ENCODE data around the gene ANKS1A.
"Not testable (repeated sequence)": the region's sequence is repeated elsewhere in the genome, so short reads cannot be mapped to it uniquely, and the experiment has no call there.

Gene ANKS1A

DNA sequence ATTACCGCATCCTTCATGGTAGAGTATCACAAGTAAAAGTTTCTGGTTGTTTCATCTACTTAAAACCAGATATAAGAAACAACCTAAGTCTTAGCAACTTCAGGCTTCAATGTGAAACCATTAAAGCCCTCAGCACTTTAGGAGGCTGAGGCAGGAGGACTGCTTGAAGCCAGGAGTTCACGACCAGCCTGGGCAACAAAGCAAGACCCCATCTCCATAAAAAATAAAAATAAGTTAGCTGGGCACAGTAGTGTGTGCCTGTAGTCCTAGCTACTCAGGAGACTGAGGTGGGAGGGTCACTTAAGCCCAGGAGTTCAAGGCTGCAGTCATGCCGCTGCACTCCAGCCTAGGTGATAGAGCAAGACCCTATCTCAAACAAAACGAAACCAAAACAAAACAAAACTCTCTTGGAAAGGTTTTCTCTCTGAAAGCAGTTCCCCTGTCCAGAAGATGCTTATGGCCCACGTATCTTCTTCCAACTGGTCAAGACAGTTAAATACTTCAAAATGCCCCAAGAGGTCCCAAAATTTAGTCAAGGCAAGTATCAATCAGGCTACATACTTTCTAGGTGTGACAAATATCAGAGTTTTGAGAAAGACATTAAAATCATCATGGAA is 11.1 kb upstream of the ANKS1A start:
- H3K27ac ChIP-seq (ENCODE audit: extremely low read depth, low read depth, low read length), result no peak overlapping the region
- H3K4me1 ChIP-seq (ENCODE audit: control insufficient read depth, insufficient read depth, low read length), result no peaks in the 10 kb centered on the region
- CTCF ChIA-PET, result no interaction called here
- TF ChIP-seq, protein P1, sequence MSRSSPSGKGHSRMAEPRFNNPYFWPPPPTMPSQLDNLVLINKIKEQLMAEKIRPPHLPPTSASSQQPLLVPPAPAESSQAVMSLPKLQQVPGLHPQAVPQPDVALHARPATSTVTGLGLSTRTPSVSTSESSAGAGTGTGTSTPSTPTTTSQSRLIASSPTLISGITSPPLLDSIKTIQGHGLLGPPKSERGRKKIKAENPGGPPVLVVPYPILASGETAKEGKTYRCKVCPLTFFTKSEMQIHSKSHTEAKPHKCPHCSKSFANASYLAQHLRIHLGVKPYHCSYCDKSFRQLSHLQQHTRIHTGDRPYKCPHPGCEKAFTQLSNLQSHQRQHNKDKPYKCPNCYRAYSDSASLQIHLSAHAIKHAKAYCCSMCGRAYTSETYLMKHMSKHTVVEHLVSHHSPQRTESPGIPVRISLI (tag by site-specific recombination; IDR thresholded peaks at IDR 0.05), result no peak
- TF ChIP-seq ZNF121 (tag by site-specific recombination; IDR thresholded peaks at IDR 0.05), result peak; percentile 63; the same call in 1 of the 2 replicates
- POLR2A ChIA-PET, result no interaction called here
- no peak overlapping the region for H3K4me3 ChIP-seq (ENCODE audit: low read depth, low read length)
- H3K36me3 ChIP-seq (ENCODE audit: control insufficient read depth in 2 of 2, insufficient read depth in 1 of 2, low read length in 2 of 2), result peaks cover 63 to 77% of the 10 kb centered on the region in 2 experiments
- no peaks in the 10 kb centered on the region for H3K9me3 ChIP-seq (ENCODE audit: control insufficient read depth, insufficient read depth, low read depth, low read length)

DNA sequence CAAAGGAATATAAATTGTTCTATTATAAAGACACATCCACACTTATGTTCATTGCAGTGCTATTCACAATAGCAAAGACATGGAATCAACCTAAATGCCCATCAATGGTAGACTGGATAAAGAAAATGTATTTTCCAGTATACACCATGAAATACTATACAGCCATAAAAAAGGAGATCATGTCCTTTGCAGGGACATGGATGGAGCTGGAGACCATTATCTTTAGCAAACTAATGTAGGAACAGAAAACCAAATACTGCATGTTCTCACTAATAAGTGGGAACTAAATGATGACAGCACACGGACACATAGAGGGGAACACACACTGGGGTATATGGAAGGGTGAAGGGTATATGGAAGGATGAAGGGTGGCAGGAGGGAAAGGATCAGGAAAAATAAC is 5.0 kb upstream of the ANKS1A start:
- H3K9me3 ChIP-seq (ENCODE audit: control insufficient read depth, insufficient read depth, low read depth, low read length); H3K27ac ChIP-seq (ENCODE audit: extremely low read depth, low read depth, low read length); H3K4me1 ChIP-seq (ENCODE audit: control insufficient read depth, insufficient read depth, low read length); H3K4me3 ChIP-seq (ENCODE audit: low read depth, low read length); POLR2A ChIA-PET: not testable (repeated sequence)
- TF ChIP-seq, protein P2, sequence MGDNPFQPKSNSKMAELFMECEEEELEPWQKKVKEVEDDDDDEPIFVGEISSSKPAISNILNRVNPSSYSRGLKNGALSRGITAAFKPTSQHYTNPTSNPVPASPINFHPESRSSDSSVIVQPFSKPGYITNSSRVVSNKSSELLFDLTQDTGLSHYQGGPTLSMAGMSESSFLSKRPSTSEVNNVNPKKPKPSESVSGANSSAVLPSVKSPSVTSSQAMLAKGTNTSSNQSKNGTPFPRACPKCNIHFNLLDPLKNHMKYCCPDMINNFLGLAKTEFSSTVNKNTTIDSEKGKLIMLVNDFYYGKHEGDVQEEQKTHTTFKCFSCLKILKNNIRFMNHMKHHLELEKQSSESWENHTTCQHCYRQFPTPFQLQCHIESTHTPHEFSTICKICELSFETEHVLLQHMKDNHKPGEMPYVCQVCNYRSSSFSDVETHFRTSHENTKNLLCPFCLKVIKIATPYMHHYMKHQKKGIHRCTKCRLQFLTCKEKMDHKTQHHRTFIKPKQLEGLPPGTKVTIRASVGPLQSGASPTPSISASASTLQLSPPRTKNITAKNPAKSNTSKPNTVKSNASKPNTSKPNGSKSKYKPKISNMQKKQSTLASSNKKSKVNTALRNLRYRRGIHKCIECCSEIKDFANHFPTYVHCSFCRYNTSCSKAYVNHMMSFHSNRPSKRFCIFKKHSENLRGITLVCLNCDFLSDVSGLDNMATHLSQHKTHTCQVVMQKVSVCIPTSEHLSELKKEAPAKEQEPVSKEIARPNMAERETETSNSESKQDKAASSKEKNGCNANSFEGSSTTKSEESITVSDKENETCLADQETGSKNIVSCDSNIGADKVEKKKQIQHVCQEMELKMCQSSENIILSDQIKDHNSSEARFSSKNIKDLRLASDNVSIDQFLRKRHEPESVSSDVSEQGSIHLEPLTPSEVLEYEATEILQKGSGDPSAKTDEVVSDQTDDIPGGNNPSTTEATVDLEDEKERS (tag by site-specific recombination; IDR thresholded peaks at IDR 0.05), result peak; percentile 80; the same call in 1 of the 2 replicates
- TF ChIP-seq ZNF610 (tag by site-specific recombination; IDR thresholded peaks at IDR 0.05; ENCODE audit: borderline replicate concordance) (peak; percentile 55; the same call in 1 of the 2 replicates), ZNF146 (tag by site-specific recombination; IDR thresholded peaks at IDR 0.05) (peak; percentile 100)
- TF ChIP-seq, protein P3, sequence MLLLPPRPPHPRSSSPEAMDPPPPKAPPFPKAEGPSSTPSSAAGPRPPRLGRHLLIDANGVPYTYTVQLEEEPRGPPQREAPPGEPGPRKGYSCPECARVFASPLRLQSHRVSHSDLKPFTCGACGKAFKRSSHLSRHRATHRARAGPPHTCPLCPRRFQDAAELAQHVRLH (tag by site-specific recombination; IDR thresholded peaks at IDR 0.05), result peak; percentile 84
- CTCF ChIA-PET, result interaction anchor here (0.6 to 1.4 kb wide), 2 partner anchors 127 to 341 kb away, joined by 4 to 6 read pairs; no protein-coding TSS in a partner anchor
- peaks cover 31 to 37% of the 10 kb centered on the region in 2 experiments for H3K36me3 ChIP-seq (ENCODE audit: control insufficient read depth in 2 of 2, insufficient read depth in 1 of 2, low read length in 2 of 2)

DNA sequence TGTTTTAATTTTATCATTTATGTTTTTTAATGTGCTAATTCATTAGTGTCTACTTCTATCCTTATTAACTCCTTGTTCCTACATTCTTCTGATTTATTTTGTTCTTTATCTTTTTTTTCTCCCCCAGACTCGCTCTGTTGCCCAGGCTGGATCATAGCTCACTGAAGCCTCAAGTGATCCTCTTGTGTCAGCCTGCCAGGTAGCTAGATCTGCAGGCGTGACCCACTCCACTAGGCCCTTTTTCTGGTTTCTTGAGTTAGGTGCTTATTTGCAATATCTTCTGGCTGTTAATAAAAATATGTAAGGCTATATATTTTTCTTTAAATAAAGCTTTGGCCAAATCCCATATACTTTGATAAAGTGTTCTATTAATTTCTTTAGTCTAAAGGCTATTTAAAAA is 4.1 kb upstream of the ANKS1A start:
- no peak for TF ChIP-seq ZNF311 (tag by site-specific recombination; IDR thresholded peaks at IDR 0.05; ENCODE audit: borderline replicate concordance)
- TF ChIP-seq ZNF157 (tag by site-specific recombination; IDR thresholded peaks at IDR 0.05), result no peak
- TF ChIP-seq KLF7 (tag by site-specific recombination; IDR thresholded peaks at IDR 0.05; ENCODE audit: borderline replicate concordance), result no peak
- TF ChIP-seq ZNF747 (tag by site-specific recombination; IDR thresholded peaks at IDR 0.05), result no peak
- no peak for TF ChIP-seq ZNF626 (tag by site-specific recombination; IDR thresholded peaks at IDR 0.05)
- TF ChIP-seq, protein P4, sequence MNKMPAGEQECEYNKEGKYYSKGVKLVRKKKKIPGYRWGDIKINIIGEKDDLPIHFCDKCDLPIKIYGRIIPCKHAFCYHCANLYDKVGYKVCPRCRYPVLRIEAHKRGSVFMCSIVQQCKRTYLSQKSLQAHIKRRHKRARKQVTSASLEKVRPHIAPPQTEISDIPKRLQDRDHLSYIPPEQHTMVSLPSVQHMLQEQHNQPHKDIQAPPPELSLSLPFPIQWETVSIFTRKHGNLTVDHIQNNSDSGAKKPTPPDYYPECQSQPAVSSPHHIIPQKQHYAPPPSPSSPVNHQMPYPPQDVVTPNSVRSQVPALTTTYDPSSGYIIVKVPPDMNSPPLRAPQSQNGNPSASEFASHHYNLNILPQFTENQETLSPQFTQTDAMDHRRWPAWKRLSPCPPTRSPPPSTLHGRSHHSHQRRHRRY (tag by site-specific recombination; IDR thresholded peaks at IDR 0.05), result no peak
- TF ChIP-seq ZNF600 (tag by site-specific recombination; IDR thresholded peaks at IDR 0.05), result no peak
- TF ChIP-seq, protein P5, sequence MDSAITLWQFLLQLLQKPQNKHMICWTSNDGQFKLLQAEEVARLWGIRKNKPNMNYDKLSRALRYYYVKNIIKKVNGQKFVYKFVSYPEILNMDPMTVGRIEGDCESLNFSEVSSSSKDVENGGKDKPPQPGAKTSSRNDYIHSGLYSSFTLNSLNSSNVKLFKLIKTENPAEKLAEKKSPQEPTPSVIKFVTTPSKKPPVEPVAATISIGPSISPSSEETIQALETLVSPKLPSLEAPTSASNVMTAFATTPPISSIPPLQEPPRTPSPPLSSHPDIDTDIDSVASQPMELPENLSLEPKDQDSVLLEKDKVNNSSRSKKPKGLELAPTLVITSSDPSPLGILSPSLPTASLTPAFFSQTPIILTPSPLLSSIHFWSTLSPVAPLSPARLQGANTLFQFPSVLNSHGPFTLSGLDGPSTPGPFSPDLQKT (IDR thresholded peaks at IDR 0.05; ENCODE audit: borderline replicate concordance, low read depth, low read length), result no peak
- TF ChIP-seq KLF10 (tag by site-specific recombination; IDR thresholded peaks at IDR 0.05), result no peak
- no peak for TF ChIP-seq KLF9 (tag by site-specific recombination; IDR thresholded peaks at IDR 0.05; ENCODE audit: low read depth)
- TF ChIP-seq ZXDB (tag by site-specific recombination; IDR thresholded peaks at IDR 0.05), result no peak

DNA sequence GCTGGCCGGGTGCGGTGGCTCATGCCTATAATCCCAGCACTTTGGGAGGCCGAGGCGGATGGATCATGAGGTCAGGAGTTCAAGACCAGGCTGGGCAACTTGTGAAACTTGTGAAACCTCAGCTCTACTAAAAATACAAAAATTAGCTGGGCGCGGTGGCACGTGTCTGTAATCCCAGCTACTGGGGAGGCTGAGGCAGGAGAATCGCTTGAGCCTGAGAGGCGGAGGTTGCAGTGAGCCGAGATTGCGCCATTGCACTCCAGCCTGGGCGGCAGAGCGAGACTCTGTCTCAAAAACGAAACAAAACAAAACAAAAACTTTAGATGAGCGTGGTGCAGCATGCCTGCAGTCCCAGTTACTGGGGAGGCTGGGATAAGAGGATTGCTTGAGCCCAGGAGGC is 3.2 kb upstream of the ANKS1A start:
- H3K27ac ChIP-seq (ENCODE audit: extremely low read depth, low read depth, low read length); H3K9me3 ChIP-seq (ENCODE audit: control insufficient read depth, insufficient read depth, low read depth, low read length); POLR2A ChIA-PET; H3K4me3 ChIP-seq (ENCODE audit: low read depth, low read length); H3K4me1 ChIP-seq (ENCODE audit: control insufficient read depth, insufficient read depth, low read length): not testable (repeated sequence)
- CTCF ChIA-PET, result interaction anchor here (0.7 to 1.5 kb wide), 4 partner anchors 17 to 305 kb away, joined by 3 to 5 read pairs (median 3); no protein-coding TSS in a partner anchor
- peaks cover 16 to 22% of the 10 kb centered on the region in 2 experiments; a peak in 2 of 3 replicates for H3K36me3 ChIP-seq (ENCODE audit: control insufficient read depth in 2 of 2, insufficient read depth in 1 of 2, low read length in 2 of 2)

More for the DNA sequence above, 4.1 kb upstream of the ANKS1A start:
- Histone ChIP-seq H3K9me3 (ENCODE audit: control insufficient read depth, insufficient read depth, low read depth, low read length) (no peaks in the 10 kb centered on the region), H3K4me1 (ENCODE audit: control insufficient read depth, insufficient read depth, low read length) (no peaks in the 10 kb centered on the region), H3K27ac (ENCODE audit: extremely low read depth, low read depth, low read length) (no peak overlapping the region), H3K4me3 (ENCODE audit: low read depth, low read length) (no peak overlapping the region), H3K36me3 (ENCODE audit: control insufficient read depth in 2 of 2, insufficient read depth in 1 of 2, low read length in 2 of 2) (peaks cover 24 to 30% of the 10 kb centered on the region in 2 experiments)
- CTCF ChIA-PET, result interaction anchor here (1.0 kb wide), 1 partner anchor 128 kb away, joined by 3 read pairs; no protein-coding TSS in a partner anchor
- POLR2A ChIA-PET, result no interaction called here

All from HEK293 (cell line).